GM21526 (cell line): Measurements from ENCODE around the gene SPATA45.
"Not testable (repeated sequence)": the region's sequence is repeated elsewhere in the genome, so short reads cannot be mapped to it uniquely, and the experiment has no call there.

Experiments used
- ATAC-seq: cut with Tn5 transposase; IDR thresholded peaks from one replicate; pipeline ENCODE4 v1.9.1; 2021; ENCODE audit warnings: moderate library complexity; ENCODE audit not compliant: unreplicated experiment, low FRiP score

Gene SPATA45

DNA sequence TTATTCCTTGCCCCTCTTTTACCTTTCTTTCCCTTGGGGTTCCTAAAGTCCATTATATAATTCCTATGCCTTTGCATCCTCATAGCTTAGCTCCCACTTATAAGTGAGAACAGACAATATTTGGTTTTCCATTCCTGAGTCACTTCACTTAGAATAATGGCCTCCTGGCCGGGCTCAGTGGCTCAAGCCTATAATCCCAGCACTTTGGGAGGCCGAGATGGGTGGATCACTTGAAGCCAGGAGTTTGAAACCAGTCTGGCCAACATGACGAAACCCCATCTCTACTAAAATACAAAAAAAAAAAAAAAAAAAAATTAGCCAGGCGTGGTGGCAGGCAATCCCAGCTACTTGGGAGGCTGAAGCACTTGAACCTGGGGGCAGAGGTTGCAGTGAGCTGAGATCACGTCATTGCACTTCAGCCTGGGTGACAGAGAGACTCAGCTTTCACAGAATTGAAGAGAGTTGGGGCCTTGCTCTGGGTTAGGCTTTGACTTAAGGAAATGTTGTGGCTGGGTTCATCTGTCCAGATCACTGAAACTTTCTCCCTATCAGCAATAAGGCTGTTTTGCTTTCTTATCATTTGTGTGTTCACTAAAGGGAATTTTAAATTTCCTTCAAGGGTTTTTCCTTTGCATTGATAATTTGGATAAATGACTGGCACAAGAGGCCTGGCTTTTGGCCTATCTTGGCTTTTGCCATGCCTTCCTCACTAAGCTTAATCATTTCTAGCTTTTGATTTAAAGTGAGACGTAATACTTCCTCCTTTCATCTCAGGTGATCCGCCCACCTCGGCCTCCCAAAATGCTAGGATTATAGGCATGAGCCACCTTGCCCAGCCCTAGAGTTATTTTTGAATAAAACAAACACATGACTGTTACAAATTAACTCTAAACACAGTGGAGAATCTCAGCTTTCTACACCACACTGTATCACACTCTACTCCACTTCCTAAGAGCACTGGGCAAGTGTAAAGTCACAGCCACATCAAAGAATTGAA is 13.9 kb downstream of the SPATA45 start:
- not testable (repeated sequence) for ATAC-seq

DNA sequence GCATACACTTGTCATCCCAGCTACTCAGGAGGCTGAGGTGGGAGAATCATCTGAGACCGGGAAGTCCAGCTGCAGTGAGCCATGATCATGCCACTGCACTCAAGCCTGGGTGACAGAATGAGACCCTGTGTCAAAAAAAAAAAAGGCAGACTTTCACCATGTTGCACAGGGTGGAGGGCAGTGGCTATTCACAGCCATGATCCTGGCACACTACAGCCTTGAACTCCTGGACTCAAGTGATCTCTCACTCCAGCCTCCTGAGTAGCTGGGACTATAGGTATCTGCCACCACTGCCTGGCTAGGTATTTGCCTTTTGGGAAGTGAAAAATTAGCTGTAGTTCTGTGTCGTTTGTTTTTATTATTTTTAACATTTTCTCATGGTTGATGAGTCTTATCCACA is 19.1 kb downstream of the SPATA45 start:
- no peak for ATAC-seq

DNA sequence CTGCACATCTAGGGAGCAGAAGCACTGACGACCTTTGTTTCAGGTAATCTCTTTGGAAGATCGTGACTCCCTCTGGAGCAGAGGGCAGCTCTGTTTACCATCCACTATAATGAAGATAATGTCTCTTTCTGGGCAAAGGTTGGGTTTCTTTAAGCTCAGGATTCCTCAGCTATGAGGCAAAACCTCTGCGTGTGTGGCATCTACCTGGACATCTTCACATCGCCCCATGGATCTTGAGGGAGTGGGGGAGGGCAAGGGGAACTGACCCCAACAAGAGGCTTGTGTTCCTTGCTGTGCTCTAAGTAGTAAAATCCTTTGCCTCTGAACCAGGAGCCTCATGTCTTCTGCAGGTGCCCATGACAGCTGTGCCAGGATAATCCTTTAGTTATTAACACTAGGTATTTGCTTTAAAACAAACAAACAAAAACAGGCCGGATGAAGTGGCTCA is 19.6 kb downstream of the SPATA45 start:
- no peak for ATAC-seq

DNA sequence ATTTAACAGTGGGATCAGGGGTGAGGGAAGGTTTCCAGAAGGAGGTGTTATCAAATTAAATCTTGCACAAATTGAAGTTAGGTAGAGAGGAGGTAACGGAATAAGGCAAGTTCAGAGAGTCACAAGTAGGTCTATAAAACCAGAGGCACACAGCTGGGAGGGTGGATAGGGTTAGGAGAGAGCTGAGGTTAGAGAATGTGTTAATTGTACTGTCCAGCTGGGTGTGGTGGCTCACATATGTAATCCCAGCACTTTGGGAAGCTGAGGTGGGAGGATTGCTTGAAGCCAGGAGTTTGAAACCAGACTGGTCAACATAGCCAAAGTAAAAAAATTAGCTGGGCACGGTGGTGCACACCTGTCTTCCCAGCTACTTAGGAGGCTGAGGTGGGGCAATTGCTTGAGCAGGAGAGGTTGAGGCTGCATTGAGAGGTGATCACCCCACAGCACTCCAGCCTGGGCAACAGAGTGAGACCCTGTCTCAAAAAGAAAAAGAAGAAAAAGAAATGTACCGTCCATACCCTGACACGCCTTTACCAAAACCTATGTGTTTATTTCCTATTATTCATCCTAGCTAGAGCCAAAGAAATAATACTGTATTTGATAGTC is 20.2 kb downstream of the SPATA45 start:
- ATAC-seq = no peak

DNA sequence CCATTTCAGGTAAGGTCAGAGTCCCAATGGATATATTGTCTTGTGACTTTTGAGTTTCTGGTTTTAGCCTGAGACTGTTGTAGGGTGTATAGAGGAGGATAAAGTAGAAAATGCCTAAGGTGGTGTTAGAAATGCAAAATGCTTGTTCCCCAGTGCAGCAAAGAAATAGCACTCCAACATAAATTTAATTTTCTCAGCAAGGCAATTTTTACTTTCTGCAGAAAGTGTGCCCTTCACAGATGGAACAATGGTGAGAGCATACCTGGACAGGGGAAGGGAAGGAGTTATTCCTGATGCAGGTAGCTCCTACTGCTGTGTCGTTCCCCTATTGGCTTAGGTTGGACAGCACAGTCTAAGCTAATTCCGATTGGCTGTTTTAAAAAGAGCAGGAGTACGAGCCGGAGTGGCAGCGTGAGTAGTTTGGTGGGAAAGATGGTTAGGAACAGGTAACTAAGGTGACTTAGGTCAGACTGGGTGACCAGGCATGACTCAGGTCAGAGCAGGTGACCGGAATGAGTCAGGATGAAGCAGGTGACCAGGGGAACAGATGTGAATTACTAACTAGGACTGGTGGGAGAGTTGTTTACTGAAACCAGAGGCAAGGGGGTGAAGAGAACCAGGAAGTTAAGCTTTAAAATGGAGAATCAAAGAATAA is 21.5 kb downstream of the SPATA45 start:
- no peak for ATAC-seq

DNA sequence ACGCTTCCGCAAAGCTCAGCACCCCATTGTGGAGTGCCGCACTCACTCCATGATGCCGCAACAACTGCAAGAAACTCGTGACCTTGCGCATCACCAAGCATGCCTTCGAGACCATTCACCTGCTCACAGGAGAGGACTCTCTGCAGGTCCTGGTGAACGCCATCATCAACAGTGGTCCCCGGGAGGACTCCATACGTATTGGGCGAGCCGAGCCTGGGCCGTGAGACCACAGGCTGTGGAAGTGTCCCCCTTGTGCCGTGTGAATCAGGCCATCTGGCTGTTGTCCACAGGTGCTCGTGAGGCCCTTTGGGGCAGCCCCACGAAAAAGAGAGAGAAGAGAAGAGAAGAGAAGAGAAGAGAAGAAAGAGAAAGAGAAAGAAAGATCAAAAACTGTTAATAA is 23.2 kb downstream of the SPATA45 start:
- no peak for ATAC-seq

DNA sequence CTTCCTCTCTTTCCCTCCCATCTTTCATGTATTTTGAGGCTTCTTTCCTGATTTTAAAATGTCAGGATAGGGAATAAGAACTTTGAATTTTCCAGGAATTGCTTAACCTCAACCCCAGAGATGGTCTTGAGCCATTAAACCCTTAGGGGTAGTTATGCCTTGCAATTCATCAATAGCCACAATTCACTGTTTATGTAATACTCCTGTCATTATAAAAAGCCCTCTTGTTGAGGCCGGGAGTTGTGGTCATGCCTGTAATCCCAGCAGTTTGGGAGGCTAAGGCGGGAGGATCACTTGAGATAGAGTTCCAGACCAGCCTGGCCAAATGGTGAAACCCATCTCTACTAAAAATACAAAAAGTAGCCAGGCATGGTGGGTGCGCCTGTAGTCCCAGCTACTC is 24.5 kb downstream of the SPATA45 start:
- ATAC-seq = no peak

DNA sequence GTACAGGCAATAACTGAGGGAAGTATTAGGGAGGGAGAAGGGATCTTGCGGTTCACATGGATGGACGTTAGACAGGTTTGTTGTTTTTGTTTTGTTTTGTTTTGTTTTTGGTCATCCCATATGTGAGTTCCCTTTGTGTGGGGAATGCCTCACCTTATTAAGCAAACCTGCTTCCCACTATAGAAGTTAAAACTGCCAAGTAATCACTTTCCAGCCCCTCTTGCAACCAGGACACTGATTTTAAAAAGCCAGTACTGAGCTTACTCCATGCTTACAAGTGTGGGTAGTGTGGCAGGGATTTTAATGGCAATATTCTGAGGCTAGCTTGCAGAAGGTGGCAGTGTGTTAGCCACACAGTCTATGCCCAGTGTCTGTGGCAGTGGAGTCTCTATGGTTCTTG is 26.5 kb downstream of the SPATA45 start:
- no peak for ATAC-seq

DNA sequence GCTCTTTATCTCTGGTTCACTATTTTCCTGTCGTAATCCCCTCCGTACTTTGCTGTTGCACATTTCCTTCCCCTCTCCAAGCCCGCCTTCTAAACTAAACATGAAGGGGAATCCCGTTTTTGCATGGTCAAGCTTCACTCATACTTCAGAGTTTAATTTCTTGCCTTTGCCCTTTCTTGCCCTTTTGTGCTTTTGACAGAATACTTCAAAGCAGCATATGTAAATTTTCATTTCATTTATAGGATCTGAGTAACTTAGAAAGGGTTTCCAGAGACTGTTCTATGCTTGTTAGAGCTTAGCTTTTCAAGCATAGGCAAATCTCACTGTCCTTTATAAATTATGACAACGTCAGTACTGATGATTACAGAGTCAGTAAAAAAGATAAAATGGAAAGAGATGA is 27.7 kb downstream of the SPATA45 start:
- no peak for ATAC-seq

DNA sequence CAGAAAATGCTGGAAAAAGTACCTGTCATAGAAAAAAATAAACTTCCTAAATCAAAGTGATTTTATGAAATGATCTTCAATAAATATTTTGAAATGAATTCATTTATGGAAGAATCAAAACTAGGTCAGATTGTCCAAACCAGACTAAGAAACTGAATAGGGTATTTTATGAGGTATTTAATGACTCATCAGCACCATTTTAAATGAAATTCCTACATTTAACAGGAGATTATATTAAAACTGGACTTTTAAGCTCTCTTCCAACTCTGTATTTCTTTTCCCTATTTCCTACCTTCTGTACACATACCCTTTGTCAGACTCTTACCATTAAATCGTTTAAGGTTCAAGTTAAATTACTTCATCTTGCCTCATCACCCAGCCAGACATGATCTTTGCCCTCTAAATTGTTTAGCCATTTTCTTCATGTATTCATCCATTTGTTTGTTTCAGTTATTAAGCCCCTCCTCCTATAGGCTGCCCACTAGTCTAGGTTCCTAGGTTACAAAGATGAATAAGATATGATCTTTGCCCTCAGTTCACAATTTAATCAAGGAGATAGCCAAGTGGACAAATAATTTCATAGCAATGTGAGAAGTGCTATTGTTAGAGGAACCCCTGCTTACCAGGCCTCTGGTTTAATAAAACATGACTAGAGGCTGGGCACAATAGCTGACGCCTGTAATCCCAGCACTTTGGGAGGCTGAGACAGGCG is 30.7 kb downstream of the SPATA45 start:
- no peak for ATAC-seq

DNA sequence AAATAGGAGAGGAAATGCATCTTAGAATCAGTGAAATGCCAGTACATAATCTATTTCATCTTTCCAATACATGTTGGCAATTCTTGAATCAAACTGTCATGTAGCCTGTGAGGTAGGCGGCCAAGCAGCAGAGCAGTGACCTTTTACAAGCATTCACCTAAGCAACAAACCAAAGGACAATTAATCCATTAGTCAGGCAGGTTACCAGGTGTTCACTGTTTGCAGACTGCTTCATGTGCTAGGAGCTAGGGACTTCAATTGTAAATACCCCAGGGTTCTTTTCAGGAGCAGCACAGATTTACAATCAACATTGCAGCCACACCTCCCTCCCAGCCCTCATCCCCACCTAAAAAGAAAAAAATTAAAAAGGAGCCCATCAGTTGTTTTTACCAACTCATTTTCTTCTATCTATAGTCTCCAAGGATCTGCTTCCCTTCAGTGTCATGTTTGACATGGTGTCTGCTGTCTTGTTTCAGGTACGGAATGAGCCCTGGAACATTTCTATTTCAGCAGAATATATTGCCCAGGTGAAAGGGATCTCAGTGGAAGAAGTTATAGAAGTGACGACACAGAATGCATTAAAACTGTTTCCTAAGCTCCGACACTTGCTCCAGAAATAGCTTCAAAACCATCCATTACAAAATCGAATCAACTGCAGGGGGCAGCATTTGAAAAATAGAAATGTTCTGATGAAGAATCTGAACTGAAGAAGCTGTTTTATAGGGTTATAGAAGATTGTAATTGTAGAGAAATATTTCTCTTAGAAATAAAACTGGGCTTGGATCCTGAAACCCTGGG is 32.7 kb downstream of the SPATA45 start:
- ATAC-seq = no peak

DNA sequence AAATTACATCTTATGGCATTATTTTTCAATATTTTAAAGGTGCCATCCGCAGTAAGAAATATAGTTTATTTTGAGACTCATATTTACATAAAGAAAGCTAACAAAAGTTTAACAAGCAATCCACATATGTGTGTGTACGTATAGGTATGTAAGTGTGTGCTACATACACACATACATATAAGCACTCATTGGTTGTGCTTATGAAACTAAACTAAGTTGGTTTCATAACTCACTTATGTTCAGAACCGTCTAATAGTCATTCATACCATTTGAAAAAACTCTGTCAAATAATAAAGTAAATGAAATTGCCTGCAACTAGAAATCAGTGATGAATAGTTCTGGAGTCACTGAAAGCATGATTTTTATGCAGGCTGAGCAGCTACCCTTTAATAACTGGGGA is 41.7 kb downstream of the SPATA45 start:
- peak; percentile 55 for ATAC-seq

DNA sequence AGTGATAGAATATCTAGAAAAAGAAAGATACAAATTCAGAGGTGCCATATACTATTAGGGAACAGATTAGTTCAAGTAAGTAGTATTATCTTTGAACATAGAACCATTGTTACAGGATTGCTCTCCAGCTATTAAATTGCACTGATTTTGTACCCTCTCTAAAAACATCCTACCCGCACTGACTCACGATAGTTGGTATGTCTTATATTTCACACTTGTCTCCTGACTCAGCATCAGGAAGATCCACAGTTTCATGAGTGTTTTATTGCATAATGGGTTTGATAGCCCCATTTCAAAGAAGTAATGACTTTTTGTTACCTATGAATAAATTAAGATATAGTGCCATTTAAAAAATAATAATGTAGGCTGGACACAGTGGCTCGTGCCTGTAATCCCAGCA is 49.8 kb downstream of the SPATA45 start:
- ATAC-seq = no peak

DNA sequence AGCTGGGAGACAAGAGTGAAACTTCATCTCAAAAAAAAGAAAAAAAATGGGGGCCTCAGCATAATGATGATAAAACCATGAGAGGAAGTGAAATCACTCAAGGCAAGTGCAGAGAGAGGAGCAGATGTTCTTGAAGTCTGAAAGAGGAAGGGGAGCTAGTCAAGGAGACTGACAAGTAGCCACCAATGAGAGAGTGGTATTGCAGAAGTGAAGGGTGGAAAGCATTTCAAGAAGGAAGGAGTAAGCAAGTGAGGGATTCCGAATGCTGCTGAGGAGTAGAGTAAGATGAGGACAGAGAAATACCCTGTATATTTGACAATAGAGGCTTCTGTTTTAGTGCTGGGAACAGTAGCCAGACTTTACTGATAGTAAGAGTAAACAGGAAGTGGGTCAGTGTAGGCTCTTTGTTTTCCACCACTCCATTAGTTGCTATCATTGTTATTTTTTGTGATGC is 52.9 kb downstream of the SPATA45 start:
- peak; percentile 88 for ATAC-seq

DNA sequence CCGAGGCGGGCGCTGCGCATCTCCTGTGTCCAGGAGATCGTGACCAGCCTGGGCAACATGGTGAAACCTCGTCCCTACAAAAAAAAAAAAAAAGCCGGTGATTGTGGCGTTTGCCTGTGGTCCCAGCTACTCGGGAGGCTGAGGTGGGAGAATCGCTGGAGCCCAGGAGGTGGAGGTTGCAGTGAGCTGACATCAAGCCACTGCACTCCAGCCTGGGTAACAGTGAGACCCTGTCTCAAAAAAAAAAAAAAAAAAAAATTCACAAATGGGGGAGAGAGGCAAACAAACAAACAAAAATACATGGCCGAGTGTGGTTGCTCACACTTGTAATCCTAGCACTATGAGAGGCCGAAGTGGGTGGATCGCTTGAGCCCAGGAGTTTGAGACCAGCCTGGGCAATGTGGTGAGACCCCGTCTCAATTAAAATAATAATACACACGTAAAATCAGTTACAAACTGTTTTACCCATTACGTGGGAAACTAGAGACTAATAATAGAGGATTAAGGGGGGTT is 55.0 kb downstream of the SPATA45 start:
- no peak for ATAC-seq

DNA sequence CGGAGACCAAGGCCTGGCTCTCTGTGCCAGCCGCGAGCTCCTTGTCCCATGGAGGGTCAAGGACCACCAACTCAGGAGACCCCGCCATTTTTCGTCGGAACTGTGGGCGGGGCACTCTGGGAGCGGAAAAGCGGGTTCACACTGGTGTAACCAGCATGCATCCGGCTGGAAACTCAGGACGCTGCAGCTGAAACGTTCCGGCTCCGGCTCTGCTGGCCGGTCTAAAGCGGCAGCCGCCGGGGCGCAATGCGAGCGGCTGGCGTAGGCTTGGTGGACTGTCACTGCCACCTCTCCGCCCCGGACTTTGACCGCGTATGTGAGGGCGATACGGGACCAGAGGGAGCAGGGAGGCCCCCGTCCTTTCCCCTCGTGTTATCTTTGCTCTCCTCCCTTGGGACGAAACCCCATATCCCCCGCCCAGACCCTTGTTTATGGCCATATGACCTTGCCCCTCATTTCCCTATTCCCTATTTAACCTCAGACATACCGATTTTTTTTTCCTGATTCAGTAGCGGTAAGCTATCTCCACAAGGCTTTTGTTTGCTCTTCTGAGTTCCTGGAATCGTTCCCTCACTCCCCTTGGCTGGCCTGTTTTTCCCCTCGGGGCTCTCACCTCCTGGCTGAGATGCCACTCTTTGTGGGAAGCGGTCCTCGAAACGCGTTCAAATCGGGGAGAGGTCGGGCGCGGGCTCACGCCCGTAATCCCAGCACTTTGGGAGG is 55.6 kb downstream of the SPATA45 start, which contains the start of the genes NSL1 and TATDN3:
Gene NSL1 (minus strand): TSS at position 102 of the 720 bp plus-strand sequence. CDS start 14 bp downstream, at position 88.
Gene TATDN3 (plus strand): TSS at position 219 of the 720 bp plus-strand sequence. CDS start 28 bp downstream, at position 247.
- ATAC-seq = peak; percentile 55

DNA sequence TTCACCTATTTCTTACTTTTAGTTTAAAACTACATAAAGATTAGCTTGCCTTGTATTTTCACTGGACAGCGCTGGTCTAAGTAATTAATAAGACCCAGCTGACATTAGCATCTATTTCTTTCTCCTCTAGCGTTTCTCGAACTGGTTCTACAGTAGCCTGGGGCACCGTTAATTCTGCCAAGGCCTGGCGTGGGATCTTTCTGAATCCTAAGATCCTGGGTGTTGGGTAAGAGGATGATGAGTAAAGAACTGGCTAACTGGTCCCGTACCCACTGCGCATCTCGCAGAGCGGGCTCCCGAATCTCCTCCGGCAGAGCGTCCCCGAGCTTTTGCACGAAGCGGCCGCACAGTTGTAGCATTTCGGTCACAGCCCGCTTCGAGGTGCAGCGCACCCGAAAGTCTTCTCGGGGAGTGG is 56.2 kb downstream of the SPATA45 start:
- ATAC-seq = peak; percentile 31

DNA sequence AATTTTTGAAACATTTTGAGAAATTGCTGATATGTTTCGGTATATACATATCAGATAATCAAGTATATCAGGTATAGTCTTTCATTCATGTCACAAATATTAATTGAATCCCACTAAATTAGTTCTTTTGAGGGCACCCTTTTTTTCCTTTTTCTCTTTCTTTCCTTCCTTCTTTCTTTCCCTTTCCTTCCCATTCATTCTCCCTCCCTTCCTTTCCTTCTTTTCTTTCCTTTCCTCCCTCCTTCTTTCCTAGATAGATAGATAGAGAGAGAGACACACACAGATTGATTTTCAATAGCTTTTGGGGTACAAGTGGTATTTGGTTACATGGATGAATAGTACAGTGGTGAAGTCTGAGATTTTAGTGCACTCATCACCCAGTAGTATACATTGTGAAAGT is 61.6 kb downstream of the SPATA45 start:
- no peak for ATAC-seq

DNA sequence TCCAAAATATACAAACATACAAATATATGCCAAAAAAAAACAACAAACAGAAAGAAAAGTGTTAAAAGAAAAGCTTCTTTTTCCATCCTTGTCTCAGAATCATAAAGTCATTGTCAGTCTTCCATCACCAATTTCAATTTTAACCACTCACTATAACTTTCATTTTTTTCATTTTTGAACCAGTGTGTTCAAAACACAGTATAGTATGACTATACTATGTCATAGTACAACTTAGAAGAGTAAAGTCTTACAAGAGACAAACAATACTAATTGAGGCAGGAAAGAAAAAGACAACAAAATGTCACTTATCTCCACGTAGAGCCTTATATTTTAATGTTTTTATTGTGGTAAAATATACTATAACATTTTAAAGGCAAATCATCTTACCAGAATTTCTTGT is 63.5 kb downstream of the SPATA45 start:
- no peak for ATAC-seq
